Keratinocyte (primary cell): ENCODE results near the gene EGLN3. TPM values are rescaled to one million over a fixed set of nuclear protein-coding genes. Genes with fewer than 3 reads are reported as not detected.
"Not testable (repeated sequence)": the region's sequence is repeated elsewhere in the genome, so short reads cannot be mapped to it uniquely, and the experiment has no call there.

Experiments used
- DNase-seq: peaks from one replicate; pipeline ENCODE4 v3.0.0-alpha.2; 2011; ENCODE audit warnings: low read depth, missing footprints, low spot score
- FAIRE-seq: peaks from 2 replicates; lab custom pipeline; 2011; peaks lifted over from hg19 to GRCh38; lab: Jason Lieb, UNC
- H2AFZ ChIP-seq: 2 replicates; pipeline ENCODE4 v1.6.0; 2012; ENCODE audit warnings: low read length, control low read depth, inconsistent platforms; ENCODE audit not compliant: control insufficient read depth
- H3K27ac ChIP-seq: 2 replicates; pipeline ENCODE4 v1.5.1; 2011; ENCODE audit warnings: low read length; ENCODE audit not compliant: control insufficient read depth, insufficient read depth
- H3K27me3 ChIP-seq: 3 replicates; pipeline ENCODE4 v1.6.0; 2011; ENCODE audit warnings: low read length; ENCODE audit not compliant: control insufficient read depth, insufficient read depth; ENCODE audit errors: extremely low read depth
- H3K36me3 ChIP-seq, 2 experiments: 2 replicates in 1 of 2; 3 replicates in 1 of 2; pipeline ENCODE4 v1.5.1; 2011; ENCODE audit warnings: low read length in 2 of 2, mild to moderate bottlenecking in 1 of 2; ENCODE audit not compliant: control insufficient read depth in 2 of 2, insufficient read depth in 2 of 2; ENCODE audit errors: extremely low read depth in 1 of 2
- H3K4me1 ChIP-seq: 3 replicates; pipeline ENCODE4 v1.5.1; 2011; ENCODE audit warnings: low read length; ENCODE audit not compliant: control insufficient read depth, insufficient read depth; ENCODE audit errors: extremely low read depth
- H3K4me2 ChIP-seq: 3 replicates; pipeline ENCODE4 v1.6.0; 2011; ENCODE audit warnings: low read depth, low read length; ENCODE audit not compliant: control insufficient read depth, insufficient read depth; ENCODE audit errors: extremely low read depth
- H3K4me3 ChIP-seq, 3 experiments: fragments of 200-600 bp in 1 of 3; sonication (generic) in 1 of 3; 2 replicates in 2 of 3; 3 replicates in 1 of 3; pipeline ENCODE4 v1.5.1; 2011 to 2016; ENCODE audit warnings: low read length in 3 of 3, mild to moderate bottlenecking in 3 of 3, control low read depth in 2 of 3, inconsistent platforms in 1 of 3, low read depth in 1 of 3, mixed read lengths in 1 of 3, mixed run types in 1 of 3, moderate library complexity in 1 of 3; ENCODE audit not compliant: control insufficient read depth in 2 of 3, insufficient read depth in 2 of 3; ENCODE audit errors: extremely low read depth in 1 of 3
- H3K79me2 ChIP-seq: 2 replicates; pipeline ENCODE4 v1.6.0; 2012; ENCODE audit warnings: low read length; ENCODE audit not compliant: control insufficient read depth, insufficient read depth
- H3K9ac ChIP-seq: 3 replicates; pipeline ENCODE4 v1.6.0; 2011; ENCODE audit warnings: low read length; ENCODE audit not compliant: control insufficient read depth, insufficient read depth; ENCODE audit errors: extremely low read depth
- H3K9me1 ChIP-seq: 3 replicates; pipeline ENCODE4 v1.6.0; 2011; ENCODE audit warnings: low read length; ENCODE audit not compliant: control insufficient read depth, insufficient read depth; ENCODE audit errors: extremely low read depth
- H3K9me3 ChIP-seq: 2 replicates; pipeline ENCODE4 v1.5.1; 2012; ENCODE audit warnings: low read depth, low read length; ENCODE audit not compliant: control insufficient read depth
- H4K20me1 ChIP-seq: 3 replicates; pipeline ENCODE4 v1.6.0; 2011; ENCODE audit warnings: low read length; ENCODE audit not compliant: control insufficient read depth, insufficient read depth; ENCODE audit errors: extremely low read depth
- EZH2 ChIP-seq: IDR thresholded peaks from one replicate; pipeline ENCODE4 v1.6.1; 2012; ENCODE audit warnings: inconsistent platforms, mild to moderate bottlenecking, low read length, moderate library complexity
- dilution Hi-C: fragments of 300-500 bp; cut with MboI; formaldehyde crosslinking; loops from one replicate; pipeline ENCODE4 v1.7.0; 2020; ENCODE audit warnings: low sequenced_read_pairs; ENCODE audit not compliant: extremely low pct_ligation_motif_present
- polyA plus RNA-seq, 5 experiments: library from polyadenylated mRNA; depleted of rRNA in 3 of 5; stranded (reverse) in 3 of 5; stranded (forward) in 1 of 5; unstranded in 1 of 5; fragments of >200 nt; gene quantifications; 1 replicate in 1 of 5; 2 replicates in 3 of 5; 3 replicates in 1 of 5; pipeline versions ENCODE4 v1.2.1 to v1.2.3, GENCODE V29; 2011 to 2012; ENCODE audit warnings: missing spikeins in 2 of 5, low read depth in 1 of 5, low replicate concordance in 1 of 5
- TF ChIP-seq, protein P1 (sequence below), 3 experiments: IDR thresholded peaks in 1 of 3; conservative IDR thresholded peaks in 1 of 3; optimal IDR thresholded peaks in 1 of 3; 2 replicates in 2 of 3; 3 replicates in 1 of 3; pipeline versions ENCODE3 to v1.5.1; 2011; ENCODE audit warnings: low read length in 3 of 3, mild to moderate bottlenecking in 3 of 3, moderate library complexity in 2 of 3, control low read depth in 1 of 3, inconsistent platforms in 1 of 3; ENCODE audit not compliant: insufficient read depth in 2 of 3; ENCODE audit errors: extremely low read depth in 1 of 3

Gene EGLN3
- polyA plus RNA-seq, 1 donor (not counting 4 experiments of a cell fraction or from before 2014, with no cell fraction given): 9.3 TPM

- FAIRE-seq (no peak), DNase-seq (no peak)
- Histone ChIP-seq H3K9ac (no peak overlapping the region), H3K36me3 (no peaks in the 10 kb centered on the region), H2AFZ (no peak overlapping the region), H4K20me1 (no peaks in the 10 kb centered on the region), H3K27ac (no peak overlapping the region), H3K27me3 (no peaks in the 10 kb centered on the region), H3K4me1 (no peaks in the 10 kb centered on the region), H3K4me3 (no peak overlapping the region), H3K79me2 (no peaks in the 10 kb centered on the region), H3K9me1 (no peaks in the 10 kb centered on the region), H3K9me3 (no peaks in the 10 kb centered on the region), H3K4me2 (no peak overlapping the region)
- no peak for TF ChIP-seq EZH2
- TF ChIP-seq, protein P1, sequence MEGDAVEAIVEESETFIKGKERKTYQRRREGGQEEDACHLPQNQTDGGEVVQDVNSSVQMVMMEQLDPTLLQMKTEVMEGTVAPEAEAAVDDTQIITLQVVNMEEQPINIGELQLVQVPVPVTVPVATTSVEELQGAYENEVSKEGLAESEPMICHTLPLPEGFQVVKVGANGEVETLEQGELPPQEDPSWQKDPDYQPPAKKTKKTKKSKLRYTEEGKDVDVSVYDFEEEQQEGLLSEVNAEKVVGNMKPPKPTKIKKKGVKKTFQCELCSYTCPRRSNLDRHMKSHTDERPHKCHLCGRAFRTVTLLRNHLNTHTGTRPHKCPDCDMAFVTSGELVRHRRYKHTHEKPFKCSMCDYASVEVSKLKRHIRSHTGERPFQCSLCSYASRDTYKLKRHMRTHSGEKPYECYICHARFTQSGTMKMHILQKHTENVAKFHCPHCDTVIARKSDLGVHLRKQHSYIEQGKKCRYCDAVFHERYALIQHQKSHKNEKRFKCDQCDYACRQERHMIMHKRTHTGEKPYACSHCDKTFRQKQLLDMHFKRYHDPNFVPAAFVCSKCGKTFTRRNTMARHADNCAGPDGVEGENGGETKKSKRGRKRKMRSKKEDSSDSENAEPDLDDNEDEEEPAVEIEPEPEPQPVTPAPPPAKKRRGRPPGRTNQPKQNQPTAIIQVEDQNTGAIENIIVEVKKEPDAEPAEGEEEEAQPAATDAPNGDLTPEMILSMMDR (optimal IDR thresholded peaks at IDR 0.05 in 1 of 3, IDR thresholded peaks at IDR 0.05 in 1 of 3, conservative IDR thresholded peaks at IDR 0.05 in 1 of 3; ENCODE audit: extremely low read depth in 1 of 3, insufficient read depth in 2 of 3, low read length in 3 of 3): no peak
- dilution Hi-C loops: no loop called here
These were observed 28.2 kb upstream of the EGLN3 start for GRCh38 chr14:33978892-33979612.

- no peak for FAIRE-seq
- Histone ChIP-seq H3K9ac (no peak overlapping the region), H3K4me1 (no peaks in the 10 kb centered on the region), H3K4me3 (no peak overlapping the region), H3K27ac (no peak overlapping the region), H2AFZ (no peak overlapping the region), H3K9me1 (no peaks in the 10 kb centered on the region), H3K9me3 (no peaks in the 10 kb centered on the region), H4K20me1 (no peaks in the 10 kb centered on the region), H3K79me2 (no peaks in the 10 kb centered on the region), H3K36me3 (no peaks in the 10 kb centered on the region), H3K27me3 (no peaks in the 10 kb centered on the region), H3K4me2 (no peak overlapping the region)
- no peak for TF ChIP-seq EZH2
- TF ChIP-seq, protein P1 (optimal IDR thresholded peaks at IDR 0.05 in 1 of 3, IDR thresholded peaks at IDR 0.05 in 1 of 3, conservative IDR thresholded peaks at IDR 0.05 in 1 of 3; ENCODE audit: extremely low read depth in 1 of 3, insufficient read depth in 2 of 3, low read length in 3 of 3): no peak
- no peak for DNase-seq
- dilution Hi-C loops: no loop called here
These were observed 21.8 kb upstream of the EGLN3 start for GRCh38 chr14:33972583-33973081.

DNA sequence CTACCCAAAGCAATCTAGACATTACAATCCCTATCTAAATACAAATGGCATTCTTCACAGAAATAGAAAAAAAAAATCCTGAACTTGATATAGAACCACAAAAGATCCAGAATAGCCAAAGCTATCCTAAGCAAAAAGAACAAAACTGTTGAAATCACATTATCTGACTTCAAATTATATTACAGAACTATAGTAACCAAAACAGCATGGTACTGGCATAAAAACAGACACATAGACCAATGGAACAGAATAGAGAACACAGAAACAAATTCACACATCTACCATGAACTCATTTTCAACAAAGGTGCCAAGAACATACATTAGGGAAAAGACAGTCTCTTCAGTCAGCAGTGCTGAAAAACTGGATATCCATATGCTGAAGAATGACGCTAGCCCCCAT, 19.0 kb upstream of the EGLN3 start:
- H3K4me1 ChIP-seq, H3K36me3 ChIP-seq, DNase-seq, dilution Hi-C loops, H3K79me2 ChIP-seq, H3K9me1 ChIP-seq, H3K9ac ChIP-seq, H2AFZ ChIP-seq, H4K20me1 ChIP-seq, H3K27me3 ChIP-seq, H3K4me3 ChIP-seq, H3K4me2 ChIP-seq, FAIRE-seq, H3K9me3 ChIP-seq, H3K27ac ChIP-seq: not testable (repeated sequence)
